ENCODE measurements around the gene ZNF609.

Gene ZNF609

GRCh38 chr15:64460206-64460723, at the start of gene ZNF609:
Gene ZNF609 (plus strand): TSS chr15:64460578. CDS start chr15:64499420, 38,842 bp downstream.
- no peak for FAIRE-seq

GRCh38 chr15:64412216-64412615, 48.2 kb upstream of the ZNF609 start:
- FAIRE-seq = no peak

GRCh38 chr15:64422697-64423096, 37.7 kb upstream of the ZNF609 start:
- no peak for FAIRE-seq

- no peak for FAIRE-seq
These were observed 36.4 kb upstream of the ZNF609 start for GRCh38 chr15:64423970-64424369.

GRCh38 chr15:64425221-64425620, 35.2 kb upstream of the ZNF609 start:
- no peak for FAIRE-seq

- no peak for FAIRE-seq
These were observed 33.4 kb upstream of the ZNF609 start for GRCh38 chr15:64426845-64427465.

- FAIRE-seq = no peak
These were observed 30.9 kb upstream of the ZNF609 start for GRCh38 chr15:64429448-64429847.

GRCh38 chr15:64430000-64430735, 30.2 kb upstream of the ZNF609 start:
- FAIRE-seq = no peak

GRCh38 chr15:64437982-64438381, 22.4 kb upstream of the ZNF609 start:
- no peak for FAIRE-seq

GRCh38 chr15:64438653-64439447, 21.5 kb upstream of the ZNF609 start:
- FAIRE-seq = no peak

- no peak for FAIRE-seq
These were observed 18.5 kb upstream of the ZNF609 start for GRCh38 chr15:64441852-64442251.

- no peak for FAIRE-seq
These were observed 17.4 kb upstream of the ZNF609 start for GRCh38 chr15:64443016-64443415.

GRCh38 chr15:64443747-64444621, 16.4 kb upstream of the ZNF609 start:
- no peak for FAIRE-seq

GRCh38 chr15:64444836-64445235, 15.5 kb upstream of the ZNF609 start:
- FAIRE-seq = no peak

- FAIRE-seq = no peak
These were observed 12.7 kb upstream of the ZNF609 start for GRCh38 chr15:64447536-64448315.

- no peak for FAIRE-seq
These were observed 7.2 kb upstream of the ZNF609 start for GRCh38 chr15:64452988-64453688.

GRCh38 chr15:64453689-64454037, 6.7 kb upstream of the ZNF609 start:
- no peak for FAIRE-seq

GRCh38 chr15:64454282-64454681, 6.1 kb upstream of the ZNF609 start:
- no peak for FAIRE-seq

- FAIRE-seq = no peak
These were observed 4.4 kb upstream of the ZNF609 start for GRCh38 chr15:64455961-64456371.

GRCh38 chr15:64456634-64457108, 3.7 kb upstream of the ZNF609 start:
- FAIRE-seq = no peak
